SH-SY5Y (cell line): ENCODE results near the gene TERT.

Source experiments
- GATA2 ChIP-seq: IDR thresholded peaks from 2 replicates; pipeline ENCODE4 v1.6.1; 2011; ENCODE audit warnings: mild to moderate bottlenecking, low read depth, low read length
- GATA3 ChIP-seq: IDR thresholded peaks from 2 replicates; pipeline ENCODE4 v1.6.1; 2011; ENCODE audit warnings: low read depth, mild to moderate bottlenecking, low read length, moderate library complexity

The TERT gene

DNA sequence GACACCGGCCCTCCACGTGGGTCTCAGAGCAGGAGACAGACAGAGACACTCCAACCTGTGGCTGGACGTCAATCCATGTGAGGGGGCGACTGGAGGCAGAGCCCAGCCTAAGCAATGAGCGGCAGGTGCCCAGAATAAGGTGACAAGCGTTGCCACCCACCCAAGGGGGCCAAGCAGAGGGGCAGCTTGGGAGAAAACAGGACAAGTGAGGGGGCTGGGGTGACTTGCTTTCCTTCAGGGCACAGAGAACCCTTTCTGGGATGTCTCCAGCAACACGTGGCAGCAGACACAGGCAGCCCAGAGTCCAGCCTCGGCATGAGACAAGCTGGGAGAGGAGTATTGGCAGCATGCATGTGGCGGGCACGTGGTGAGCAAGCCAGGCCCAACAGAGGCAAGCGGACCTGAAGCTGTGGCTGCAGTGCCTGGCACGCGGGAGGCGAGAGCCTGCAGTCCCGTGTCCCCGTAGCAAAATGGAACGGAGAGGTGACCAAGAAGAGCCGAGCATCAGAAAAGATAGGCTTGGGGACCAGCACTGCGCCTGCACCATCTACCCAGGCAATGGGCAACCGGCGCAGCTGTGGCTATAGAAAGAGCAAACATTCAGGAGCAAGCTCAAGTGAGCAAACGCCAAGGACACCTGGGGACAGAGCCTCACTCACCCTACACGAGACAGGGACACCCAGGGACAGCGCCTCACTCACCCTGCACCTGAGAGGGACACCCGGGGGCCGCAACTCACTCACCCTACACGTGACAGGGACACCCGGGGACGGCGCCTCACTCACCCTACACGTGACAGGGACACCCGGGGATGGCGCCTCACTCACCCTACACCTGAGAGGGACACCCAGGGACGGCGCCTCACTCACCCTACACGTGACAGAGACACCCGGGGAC lies 6.2 kb downstream of the TERT start:
- TF ChIP-seq GATA3 (no peak), GATA2 (no peak)

DNA sequence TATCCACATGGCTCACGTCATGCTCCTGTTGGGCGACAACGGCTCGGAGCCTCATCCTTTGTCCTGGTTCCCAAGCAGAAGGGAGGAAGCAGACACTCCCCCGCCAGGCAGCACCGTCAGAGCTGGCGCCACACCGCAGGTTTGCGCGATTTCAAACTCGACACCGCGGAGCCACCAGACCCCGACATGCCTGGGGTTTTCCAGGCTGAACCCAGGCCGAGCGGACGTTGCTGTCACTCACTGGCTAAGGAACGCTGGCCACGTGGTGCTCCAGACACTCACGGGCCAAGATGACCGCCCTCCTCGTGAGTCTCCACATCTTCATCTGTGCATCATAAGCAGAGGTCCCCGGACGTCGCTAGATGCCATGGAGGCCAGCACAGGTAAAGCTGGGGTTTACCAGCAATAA lies 9.0 kb downstream of the TERT start:
- no peak for TF ChIP-seq GATA2
- no peak for TF ChIP-seq GATA3

GRCh38 chr5:1285141-1285540 lies 9.7 kb downstream of the TERT start:
- TF ChIP-seq GATA2 (no peak), GATA3 (no peak)

- TF ChIP-seq GATA2, result no peak
- TF ChIP-seq GATA3, result no peak
These were observed 12.5 kb downstream of the TERT start for GRCh38 chr5:1282131-1282992.

GRCh38 chr5:1281038-1281882 lies 13.6 kb downstream of the TERT start:
- TF ChIP-seq GATA2, result no peak
- no peak for TF ChIP-seq GATA3

GRCh38 chr5:1280177-1281037 lies 14.5 kb downstream of the TERT start:
- no peak for TF ChIP-seq GATA3
- no peak for TF ChIP-seq GATA2

DNA sequence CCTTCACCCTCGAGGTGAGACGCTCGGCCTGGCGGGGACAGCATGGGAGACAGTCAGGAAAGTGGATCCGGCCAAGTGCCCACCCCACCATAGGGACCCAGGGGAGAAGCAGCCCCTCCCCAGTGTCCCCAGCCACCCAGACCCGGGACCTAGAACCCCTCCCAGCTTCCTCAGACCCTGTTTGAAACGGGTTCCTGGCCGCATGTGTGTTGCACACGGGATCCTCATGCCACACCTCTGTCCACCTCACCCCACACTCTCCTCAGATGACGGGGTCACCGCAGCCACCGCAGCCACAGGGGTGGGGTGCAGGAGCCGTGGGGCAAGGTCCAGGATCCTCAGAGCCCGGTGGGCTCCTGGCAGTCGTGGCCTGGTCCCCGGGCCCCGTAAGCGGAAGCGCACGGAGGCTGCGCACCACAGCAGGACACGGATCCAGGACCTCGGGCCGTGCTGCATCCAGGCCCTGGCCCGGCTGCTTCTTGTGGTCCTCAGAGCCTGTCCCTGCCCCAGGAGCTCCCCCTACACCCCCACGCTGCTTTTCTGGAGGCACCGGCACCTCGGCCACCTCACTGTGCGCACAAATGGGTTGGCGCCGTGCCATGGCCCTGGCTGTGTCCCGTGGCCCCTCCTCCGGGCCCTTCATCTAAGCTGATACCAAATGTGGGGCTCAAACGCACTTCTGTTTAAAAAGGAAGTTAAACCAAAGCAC lies 15.3 kb downstream of the TERT start:
- TF ChIP-seq GATA2 (no peak), GATA3 (no peak)

DNA sequence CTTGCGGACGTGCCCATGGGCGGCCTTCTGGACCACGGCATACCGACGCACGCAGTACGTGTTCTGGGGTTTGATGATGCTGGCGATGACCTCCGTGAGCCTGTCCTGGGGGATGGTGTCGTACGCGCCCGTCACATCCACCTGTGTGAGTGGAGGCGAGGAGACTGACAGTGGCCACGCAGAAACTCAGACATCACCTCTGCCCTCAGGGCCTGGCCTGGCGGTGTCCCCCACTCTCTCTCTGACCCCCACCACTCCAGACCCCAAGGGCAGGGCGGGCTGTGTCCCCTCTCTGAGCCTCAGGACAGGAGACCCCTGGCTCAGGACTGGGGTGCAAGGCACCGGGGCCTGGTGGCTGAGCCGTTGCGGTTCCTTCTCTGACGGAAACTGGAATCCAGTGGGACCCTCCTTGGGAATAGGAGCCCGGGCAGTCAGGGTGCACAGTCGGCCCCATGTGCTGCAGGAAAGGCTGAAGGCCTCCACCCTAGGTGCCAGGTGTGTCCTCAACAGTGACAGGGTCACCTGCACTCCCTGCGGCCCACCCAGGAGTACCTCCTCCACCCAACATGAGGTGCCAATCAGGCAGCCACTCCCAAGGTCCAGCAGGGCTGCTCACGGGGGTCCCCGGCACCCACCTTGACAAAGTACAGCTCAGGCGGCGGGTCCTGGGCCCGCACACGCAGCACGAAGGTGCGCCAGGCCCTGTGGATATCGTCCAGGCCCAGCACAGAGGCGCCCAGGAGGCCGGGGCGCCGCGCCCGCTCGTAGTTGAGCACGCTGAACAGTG lies 16.0 kb downstream of the TERT start:
- TF ChIP-seq GATA3 (no peak), GATA2 (no peak)

DNA sequence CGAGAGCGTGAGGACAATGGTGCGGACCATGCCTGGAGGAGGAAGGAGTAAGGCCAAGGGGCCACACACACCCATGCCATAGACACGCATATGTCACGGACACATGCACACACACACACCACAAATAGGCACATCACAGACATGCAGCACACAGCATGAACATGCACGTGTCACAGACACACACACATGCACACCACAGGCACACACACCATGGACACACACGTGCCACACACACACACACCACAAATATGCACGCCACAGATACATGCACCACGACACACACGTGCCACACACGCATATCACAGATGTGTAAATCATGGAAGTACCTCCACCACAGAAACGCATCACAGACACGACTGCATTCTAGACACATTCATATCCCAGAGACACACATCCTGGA lies 16.7 kb downstream of the TERT start:
- no peak for TF ChIP-seq GATA3
- TF ChIP-seq GATA2, result no peak

DNA sequence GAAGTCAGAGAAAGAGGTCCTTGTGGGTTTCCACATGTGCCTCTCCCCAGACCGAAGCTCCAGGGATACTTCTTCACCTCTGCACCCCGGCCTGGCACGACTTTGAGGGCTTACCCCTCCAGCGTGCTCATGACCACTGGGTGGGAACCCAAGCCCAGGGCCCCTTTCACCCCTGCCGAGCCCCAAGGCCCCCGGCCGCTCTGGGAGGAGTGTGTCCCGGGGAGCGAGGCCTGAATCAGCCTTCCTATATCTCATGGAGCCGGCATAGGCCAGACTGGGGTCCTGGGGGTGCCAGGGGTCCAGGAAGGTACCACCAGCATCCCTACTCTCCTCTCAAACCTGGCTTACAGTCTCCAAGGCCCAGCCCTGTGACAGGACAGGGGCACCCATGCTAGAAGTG lies 17.1 kb downstream of the TERT start:
- TF ChIP-seq GATA3 (no peak), GATA2 (no peak)

GRCh38 chr5:1277331-1277730 lies 17.5 kb downstream of the TERT start:
- TF ChIP-seq GATA2 (no peak), GATA3 (no peak)

GRCh38 chr5:1276930-1277329 lies 17.9 kb downstream of the TERT start:
- TF ChIP-seq GATA2, result no peak
- TF ChIP-seq GATA3, result no peak
